Stomach (tissue), 4 donors: ENCODE data around the gene CRABP2.

Source experiments
- CTCF ChIP-seq, 7 experiments: fragments of 450-650 bp in 4 of 7; fragments of 200-600 bp in 3 of 7; sonication (generic) in 3 of 7; IDR thresholded peaks; one replicate each; pipeline ENCODE4 v1.5.1; 2016 to 2019; ENCODE audit warnings: antibody characterized with exemption in 7 of 7, control low read depth in 2 of 7, mild to moderate bottlenecking in 1 of 7
- POLR2A ChIP-seq, 4 donors: fragments of 450-650 bp; IDR thresholded peaks; one replicate each; pipeline ENCODE4 v1.6.1; 2016; ENCODE audit warnings: antibody characterized with exemption in 4 of 4, control low read depth in 2 of 4, mild to moderate bottlenecking in 1 of 4, moderate library complexity in 1 of 4

GRCh38 chr1:156667610-156667967, 37.8 kb downstream of the CRABP2 start:
- TF ChIP-seq CTCF (IDR thresholded peaks at IDR 0.05): no peak
- TF ChIP-seq POLR2A (IDR thresholded peaks at IDR 0.05): no peak
